GM12878 (cell line): ENCODE data around the gene APH1B. TPM values are rescaled to one million over a fixed set of nuclear protein-coding genes. Genes with fewer than 3 reads are reported as not detected.
A peak's percentile ranks its signal among the peaks of the same experiment; 100 is the strongest.

Source experiments
- ATAC-seq: fragments of 200-7000 bp; cut with Tn5 transposase; 3 replicates; pipeline ENCODE4 v1.9.1; 2020; ENCODE audit warnings: mild to moderate bottlenecking, moderate library complexity
- BruUV-seq: library from RNA; stranded (reverse); fragments of 400-500 nt; replicated peaks from 2 replicates; lab custom pipeline; 2021; lab: Mats Ljungman, UMichigan
- CTCF ChIA-PET: fragments of 300-600 bp; sonication (Branson Sonifier 250); formaldehyde crosslinking; extraction: SDS; loops from one replicate; lab custom pipeline; 2021; ENCODE audit warnings: inconsistent platforms; lab: Yijun Ruan, JAX
- POLR2A ChIA-PET: fragments of 350-600 bp; formaldehyde crosslinking; extraction: SDS; loops from one replicate; lab custom pipeline; 2021; ENCODE audit warnings: inconsistent platforms; lab: Charles Lee
- RAD21 ChIA-PET: fragments of 300-600 bp; sonication (Branson Sonifier 250); formaldehyde crosslinking; loops from one replicate; lab custom pipeline; 2023; ENCODE audit warnings: antibody characterized with exemption; ENCODE audit not compliant: unreplicated experiment; lab: Charles Lee
- SMC1A ChIA-PET: fragments of 300-600 bp; sonication (Branson Sonifier 250); formaldehyde crosslinking; loops from one replicate; lab custom pipeline; 2023; ENCODE audit not compliant: unreplicated experiment, uncharacterized antibody; lab: Charles Lee
- DNase-seq: peaks from one replicate; pipeline ENCODE4 v3.0.0-alpha.2; 2011; ENCODE audit warnings: low read depth, low spot score
- FAIRE-seq: peaks from 3 replicates; lab custom pipeline; 2011; peaks lifted over from hg19 to GRCh38; lab: Jason Lieb, UNC
- H2AFZ ChIP-seq: 2 replicates; pipeline ENCODE4 v1.6.0; 2011; ENCODE audit warnings: low read depth, low read length, control low read depth; ENCODE audit not compliant: control insufficient read depth
- H3K27ac ChIP-seq: 2 replicates; pipeline ENCODE4 v1.5.1; 2011; ENCODE audit warnings: control low read depth; ENCODE audit not compliant: control insufficient read depth, insufficient read depth
- H3K27me3 ChIP-seq, 2 experiments: replicated peaks in 1 of 2; 2 replicates each; pipeline versions ENCODE4 v1.6.0 to v1.6.1; 2011; ENCODE audit warnings: low read length in 1 of 2; ENCODE audit not compliant: control insufficient read depth in 2 of 2, insufficient read depth in 2 of 2
- H3K36me3 ChIP-seq, 2 experiments: 2 replicates each; pipeline ENCODE4 v1.5.1; 2011; ENCODE audit warnings: low read length in 1 of 2; ENCODE audit not compliant: control insufficient read depth in 2 of 2, insufficient read depth in 2 of 2
- H3K4me1 ChIP-seq: 2 replicates; pipeline ENCODE4 v1.6.1; 2011; ENCODE audit warnings: mild to moderate bottlenecking, low read length, moderate library complexity, mixed read lengths; ENCODE audit not compliant: control insufficient read depth, insufficient read depth
- H3K4me2 ChIP-seq: 2 replicates; pipeline ENCODE4 v1.6.0; 2011; ENCODE audit warnings: control low read depth; ENCODE audit not compliant: control insufficient read depth, insufficient read depth
- H3K4me3 ChIP-seq: fragments of 200-600 bp; sonication (generic); 2 replicates; pipeline ENCODE4 v1.5.1; 2016
- H3K79me2 ChIP-seq: 2 replicates; pipeline ENCODE4 v1.6.0; 2011; ENCODE audit warnings: low read length; ENCODE audit not compliant: control insufficient read depth, insufficient read depth
- H3K9ac ChIP-seq: 2 replicates; pipeline ENCODE4 v1.8.0; 2011; ENCODE audit warnings: low read length, control low read depth, mixed read lengths; ENCODE audit not compliant: control insufficient read depth, insufficient read depth
- H3K9me3 ChIP-seq: replicated peaks from 3 replicates; pipeline ENCODE4 v1.5.1; 2011; ENCODE audit warnings: mild to moderate bottlenecking, low read length; ENCODE audit not compliant: control insufficient read depth, insufficient read depth
- H4K20me1 ChIP-seq: 2 replicates; pipeline ENCODE4 v1.6.0; 2011; ENCODE audit not compliant: control insufficient read depth, insufficient read depth
- CEBPB ChIP-seq, 2 experiments: fragments of 150-350 bp in 1 of 2; IDR thresholded peaks; 2 replicates each; pipeline ENCODE4 v1.6.1; 2012 to 2014; ENCODE audit warnings: low read depth in 2 of 2, low read length in 2 of 2, borderline replicate concordance in 1 of 2, inconsistent platforms in 1 of 2
- EZH2 ChIP-seq: IDR thresholded peaks from 2 replicates; pipeline ENCODE4 v1.6.1; 2012; ENCODE audit warnings: low read depth, mild to moderate bottlenecking, control low read depth, inconsistent platforms, low read length, borderline replicate concordance; ENCODE audit not compliant: control insufficient read depth
- FOXK2 ChIP-seq: fragments of 450-650 bp; IDR thresholded peaks from 2 replicates; pipeline ENCODE4 v1.6.1; 2017; ENCODE audit warnings: mild to moderate bottlenecking, moderate library complexity
- FOXM1 ChIP-seq: IDR thresholded peaks from 2 replicates; pipeline ENCODE4 v1.6.1; 2012; ENCODE audit warnings: low read depth, mild to moderate bottlenecking, inconsistent platforms, low read length, moderate library complexity
- MYB ChIP-seq: fragments of 150-350 bp; IDR thresholded peaks from 2 replicates; pipeline ENCODE4 v1.6.1; 2014; ENCODE audit warnings: mild to moderate bottlenecking, low read depth, low read length, borderline replicate concordance
- NFYB ChIP-seq: IDR thresholded peaks from 2 replicates; pipeline ENCODE4 v1.6.1; 2011; ENCODE audit warnings: low read depth, mild to moderate bottlenecking, low read length, improper control_type of control experiment, moderate library complexity; ENCODE audit not compliant: insufficient read depth
- POU2F2 ChIP-seq: IDR thresholded peaks from 3 replicates; pipeline ENCODE4 v1.6.1; 2011; ENCODE audit warnings: low read depth, mild to moderate bottlenecking, low read length, borderline replicate concordance
- SREBF2 ChIP-seq: IDR thresholded peaks from 2 replicates; pipeline ENCODE4 v1.6.1; 2012; ENCODE audit warnings: mild to moderate bottlenecking, low read length
- SUZ12 ChIP-seq: fragments of 200-600 bp; sonication (generic); IDR thresholded peaks from one replicate; pipeline ENCODE4 v1.6.1; 2018; ENCODE audit warnings: antibody characterized with exemption, mild to moderate bottlenecking; ENCODE audit not compliant: unreplicated experiment
- YY1 ChIP-seq: IDR thresholded peaks from 2 replicates; pipeline ENCODE4 v1.6.1; 2011; ENCODE audit warnings: low read depth, mild to moderate bottlenecking, low read length
- ZNF207 ChIP-seq: fragments of 450-650 bp; IDR thresholded peaks from 2 replicates; pipeline ENCODE4 v1.6.1; 2014; ENCODE audit warnings: antibody characterized with exemption, mild to moderate bottlenecking, borderline replicate concordance
- WGBS: methylation state at CpG from one replicate; pipeline ENCODE4 v1.1.6; 2016; ENCODE audit warnings: low lambda C conversion rate; ENCODE audit not compliant: insufficient replicate concordance, insufficient coverage; ENCODE audit errors: missing lambda C conversion rate; 5-methylcytosine and 5-hydroxymethylcytosine counted together
- in situ Hi-C: fragments of 300-500 bp; cut with MboI; formaldehyde crosslinking; loops from 9 replicates; pipeline ENCODE4 v1.14.3; 2018; ENCODE audit warnings: mixed read lengths
- intact Hi-C: fragments of 100-400 bp; cut with micrococcal nuclease; formaldehyde crosslinking; loops from one replicate; pipeline ENCODE4 v1.14.2; 2022; ENCODE audit not compliant: unreplicated experiment
- polyA plus RNA-seq, 11 experiments: library from polyadenylated mRNA; depleted of rRNA in 4 of 11; unstranded in 6 of 11; stranded (reverse) in 5 of 11; fragments of >200 nt; fragmentation: Nextera tagmentation in 4 of 11; fragmentation: Illumina TruSeq in 1 of 11; extraction: Ambion mirVana in 4 of 11; extraction: Trizol in 1 of 11; gene quantifications; 1 replicate in 1 of 11; 2 replicates in 10 of 11; pipeline versions ENCODE4 v1.2.1 to v1.2.3, GENCODE V29; 2011 to 2016; ENCODE audit warnings: inconsistent platforms in 2 of 11, missing spikeins in 2 of 11, low read depth in 1 of 11
- total RNA-seq, 4 experiments: library from RNA; depleted of rRNA in 3 of 4; stranded (reverse); fragments of >200 nt in 3 of 4; fragmentation: Illumina TruSeq in 1 of 4; extraction: Trizol in 1 of 4; gene quantifications; 2 replicates each; pipeline versions ENCODE4 v1.2.1 to v1.2.3, GENCODE V29; 2013 to 2021
- TF ChIP-seq, protein P1 (sequence below): fragments of 450-650 bp; IDR thresholded peaks from 2 replicates; pipeline ENCODE4 v1.6.1; 2017; ENCODE audit warnings: borderline replicate concordance
- TF ChIP-seq, protein P2 (sequence below): fragments of 450-650 bp; IDR thresholded peaks from 2 replicates; pipeline ENCODE4 v1.6.1; 2018; ENCODE audit warnings: borderline replicate concordance, mild to moderate bottlenecking; ENCODE audit not compliant: partially characterized antibody
- TF ChIP-seq, protein P3 (sequence below): IDR thresholded peaks from 2 replicates; pipeline ENCODE4 v1.6.1; 2012; ENCODE audit warnings: low read depth, low read length, improper control_type of control experiment
- TF ChIP-seq, protein P4 (sequence below): IDR thresholded peaks from 2 replicates; pipeline ENCODE4 v1.6.1; 2011; ENCODE audit warnings: borderline replicate concordance, low read depth, mild to moderate bottlenecking, moderate library complexity, mixed read lengths, low read length; ENCODE audit not compliant: insufficient read depth; ENCODE audit errors: extremely low read length

The APH1B gene
- total and polyA plus RNA-seq, 10 of the 15 experiments (the other 5 are each of a cell fraction or from before 2014, with no cell fraction given): 5.0 to 20.8 (median 11.1) TPM

DNA sequence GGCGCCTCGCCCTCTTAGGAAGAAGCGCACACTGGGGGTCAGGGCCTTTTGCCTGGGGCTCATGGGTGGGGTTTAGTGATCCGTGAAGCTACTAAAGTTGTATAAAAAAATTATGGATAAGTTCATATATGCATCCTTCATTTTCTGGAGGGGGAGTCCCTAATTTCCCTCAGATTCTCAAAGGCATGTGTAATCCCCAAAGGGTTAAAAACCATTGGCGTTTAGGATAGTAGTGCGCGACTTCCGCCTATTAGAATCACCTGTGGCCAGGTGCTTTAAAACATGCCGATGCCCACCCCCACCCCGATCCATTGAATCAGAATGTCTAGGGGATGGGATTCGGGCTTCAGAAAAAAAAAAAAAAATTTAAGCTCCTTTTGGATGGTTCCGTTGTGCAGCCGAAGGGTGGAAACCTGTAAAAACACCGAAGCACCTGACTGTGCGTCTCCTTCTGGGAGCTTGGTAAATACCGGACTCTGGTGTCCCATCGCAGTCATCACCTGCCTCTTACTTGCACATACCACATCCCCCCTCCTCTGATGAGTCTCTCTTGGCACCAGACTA is 570 bp downstream of the APH1B start:
- ATAC-seq (no peak), DNase-seq (no peak), FAIRE-seq (no peak)
- Histone ChIP-seq H4K20me1 (no peaks in the 10 kb centered on the region), H3K4me2 (peak overlapping the region; percentile 75), H3K79me2 (no peaks in the 10 kb centered on the region), H3K9ac (peak overlapping the region; percentile 61; the same call in 1 of the 2 replicates), H3K9me3 (no peaks in the 10 kb centered on the region), H3K4me1 (peaks cover 2% of the 10 kb centered on the region; the same call in 1 of the 2 replicates), H3K27ac (peak overlapping the region; percentile 27; the same call in 1 of the 2 replicates), H3K36me3 (no peaks in the 10 kb centered on the region), H3K4me3 (peak overlapping the region; percentile 94), H3K27me3 (no peaks in the 10 kb centered on the region), H2AFZ (peak overlapping the region; percentile 90)
- CTCF ChIA-PET: interaction anchor here (0.7 to 3.1 kb wide), 7 partner anchors 10 to 898 kb away, joined by 3 to 17 read pairs (median 5); no protein-coding TSS in a partner anchor
- intact Hi-C loops: loop anchor here (2.0 to 10.0 kb wide), 3 partner anchors 85 to 231 kb away; partner anchors contain the start of gene RPS27L
- WGBS: 14% methylated on average over 17 of the region's 17 CpGs
- BruUV-seq: TSS peak; percentile 64
- POLR2A ChIA-PET: interaction anchor here (0.5 to 0.6 kb wide), 5 partner anchors 61 to 266 kb away, joined by 3 to 6 read pairs (median 3); no protein-coding TSS in a partner anchor
- RAD21 ChIA-PET: interaction anchor here (1.3 to 1.9 kb wide), 7 partner anchors 10 to 791 kb away, joined by 3 to 7 read pairs (median 4); no protein-coding TSS in a partner anchor
- in situ Hi-C loops: loop anchor here (25.0 kb wide), 1 partner anchor 309 kb away; the partner anchor contains the start of gene FBXL22
- SMC1A ChIA-PET: interaction anchor here (0.6 to 3.6 kb wide), 10 partner anchors 10 to 132 kb away, joined by 3 to 15 read pairs (median 4); no protein-coding TSS in a partner anchor
- no peak for TF ChIP-seq YY1
- no peak for TF ChIP-seq SREBF2
- no peak for TF ChIP-seq FOXM1
- TF ChIP-seq ZNF207: 0 out of 2 replicates have a peak, but pooled peaks have one; percentile 51
- no peak for TF ChIP-seq NFYB
- TF ChIP-seq, protein P1, sequence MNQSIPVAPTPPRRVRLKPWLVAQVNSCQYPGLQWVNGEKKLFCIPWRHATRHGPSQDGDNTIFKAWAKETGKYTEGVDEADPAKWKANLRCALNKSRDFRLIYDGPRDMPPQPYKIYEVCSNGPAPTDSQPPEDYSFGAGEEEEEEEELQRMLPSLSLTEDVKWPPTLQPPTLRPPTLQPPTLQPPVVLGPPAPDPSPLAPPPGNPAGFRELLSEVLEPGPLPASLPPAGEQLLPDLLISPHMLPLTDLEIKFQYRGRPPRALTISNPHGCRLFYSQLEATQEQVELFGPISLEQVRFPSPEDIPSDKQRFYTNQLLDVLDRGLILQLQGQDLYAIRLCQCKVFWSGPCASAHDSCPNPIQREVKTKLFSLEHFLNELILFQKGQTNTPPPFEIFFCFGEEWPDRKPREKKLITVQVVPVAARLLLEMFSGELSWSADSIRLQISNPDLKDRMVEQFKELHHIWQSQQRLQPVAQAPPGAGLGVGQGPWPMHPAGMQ: no peak
- no peak for TF ChIP-seq EZH2
- TF ChIP-seq, protein P2, sequence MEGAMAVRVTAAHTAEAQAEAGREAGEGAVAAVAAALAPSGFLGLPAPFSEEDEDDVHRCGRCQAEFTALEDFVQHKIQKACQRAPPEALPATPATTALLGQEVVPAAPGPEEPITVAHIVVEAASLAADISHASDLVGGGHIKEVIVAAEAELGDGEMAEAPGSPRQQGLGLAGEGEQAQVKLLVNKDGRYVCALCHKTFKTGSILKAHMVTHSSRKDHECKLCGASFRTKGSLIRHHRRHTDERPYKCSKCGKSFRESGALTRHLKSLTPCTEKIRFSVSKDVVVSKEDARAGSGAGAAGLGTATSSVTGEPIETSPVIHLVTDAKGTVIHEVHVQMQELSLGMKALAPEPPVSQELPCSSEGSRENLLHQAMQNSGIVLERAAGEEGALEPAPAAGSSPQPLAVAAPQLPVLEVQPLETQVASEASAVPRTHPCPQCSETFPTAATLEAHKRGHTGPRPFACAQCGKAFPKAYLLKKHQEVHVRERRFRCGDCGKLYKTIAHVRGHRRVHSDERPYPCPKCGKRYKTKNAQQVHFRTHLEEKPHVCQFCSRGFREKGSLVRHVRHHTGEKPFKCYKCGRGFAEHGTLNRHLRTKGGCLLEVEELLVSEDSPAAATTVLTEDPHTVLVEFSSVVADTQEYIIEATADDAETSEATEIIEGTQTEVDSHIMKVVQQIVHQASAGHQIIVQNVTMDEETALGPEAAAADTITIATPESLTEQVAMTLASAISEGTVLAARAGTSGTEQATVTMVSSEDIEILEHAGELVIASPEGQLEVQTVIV: no peak
- TF ChIP-seq FOXK2: no peak
- TF ChIP-seq, protein P3, sequence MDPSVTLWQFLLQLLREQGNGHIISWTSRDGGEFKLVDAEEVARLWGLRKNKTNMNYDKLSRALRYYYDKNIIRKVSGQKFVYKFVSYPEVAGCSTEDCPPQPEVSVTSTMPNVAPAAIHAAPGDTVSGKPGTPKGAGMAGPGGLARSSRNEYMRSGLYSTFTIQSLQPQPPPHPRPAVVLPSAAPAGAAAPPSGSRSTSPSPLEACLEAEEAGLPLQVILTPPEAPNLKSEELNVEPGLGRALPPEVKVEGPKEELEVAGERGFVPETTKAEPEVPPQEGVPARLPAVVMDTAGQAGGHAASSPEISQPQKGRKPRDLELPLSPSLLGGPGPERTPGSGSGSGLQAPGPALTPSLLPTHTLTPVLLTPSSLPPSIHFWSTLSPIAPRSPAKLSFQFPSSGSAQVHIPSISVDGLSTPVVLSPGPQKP: no peak
- TF ChIP-seq SUZ12: no peak
- TF ChIP-seq, protein P4, sequence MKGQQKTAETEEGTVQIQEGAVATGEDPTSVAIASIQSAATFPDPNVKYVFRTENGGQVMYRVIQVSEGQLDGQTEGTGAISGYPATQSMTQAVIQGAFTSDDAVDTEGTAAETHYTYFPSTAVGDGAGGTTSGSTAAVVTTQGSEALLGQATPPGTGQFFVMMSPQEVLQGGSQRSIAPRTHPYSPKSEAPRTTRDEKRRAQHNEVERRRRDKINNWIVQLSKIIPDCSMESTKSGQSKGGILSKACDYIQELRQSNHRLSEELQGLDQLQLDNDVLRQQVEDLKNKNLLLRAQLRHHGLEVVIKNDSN: no peak
- no peak for TF ChIP-seq MYB
- TF ChIP-seq POU2F2: no peak
- no peak for TF ChIP-seq CEBPB (IDR thresholded peaks at IDR 0.05; ENCODE audit: borderline replicate concordance in 1 of 2, low read depth in 2 of 2, low read length in 2 of 2)
